MM.1S (cell line): Measurements from ENCODE around the gene LGALS7.

Experiments used
- EZH2 ChIP-seq: fragments of 300-600 bp; sonication (generic); optimal IDR thresholded peaks from 2 replicates; pipeline ENCODE3; 2017; ENCODE audit warnings: low read depth, mild to moderate bottlenecking, antibody characterized with exemption, low read length, mixed read lengths
- EZH2phosphoT487 ChIP-seq: fragments of 300-600 bp; sonication (generic); IDR thresholded peaks from 2 replicates; pipeline ENCODE4 v1.6.1; 2018; ENCODE audit warnings: antibody characterized with exemption, low read length
- TF ChIP-seq, protein P1 (sequence below): fragments of 300-600 bp; sonication (generic); IDR thresholded peaks from 2 replicates; pipeline ENCODE4 v1.5.1; 2016; ENCODE audit warnings: antibody characterized with exemption, low read length, mixed read lengths

GRCh38 chr19:38813323-38813722 is 40.0 kb upstream of the LGALS7 start:
- no peak for TF ChIP-seq EZH2
- TF ChIP-seq EZH2phosphoT487, result no peak
- TF ChIP-seq, protein P1, sequence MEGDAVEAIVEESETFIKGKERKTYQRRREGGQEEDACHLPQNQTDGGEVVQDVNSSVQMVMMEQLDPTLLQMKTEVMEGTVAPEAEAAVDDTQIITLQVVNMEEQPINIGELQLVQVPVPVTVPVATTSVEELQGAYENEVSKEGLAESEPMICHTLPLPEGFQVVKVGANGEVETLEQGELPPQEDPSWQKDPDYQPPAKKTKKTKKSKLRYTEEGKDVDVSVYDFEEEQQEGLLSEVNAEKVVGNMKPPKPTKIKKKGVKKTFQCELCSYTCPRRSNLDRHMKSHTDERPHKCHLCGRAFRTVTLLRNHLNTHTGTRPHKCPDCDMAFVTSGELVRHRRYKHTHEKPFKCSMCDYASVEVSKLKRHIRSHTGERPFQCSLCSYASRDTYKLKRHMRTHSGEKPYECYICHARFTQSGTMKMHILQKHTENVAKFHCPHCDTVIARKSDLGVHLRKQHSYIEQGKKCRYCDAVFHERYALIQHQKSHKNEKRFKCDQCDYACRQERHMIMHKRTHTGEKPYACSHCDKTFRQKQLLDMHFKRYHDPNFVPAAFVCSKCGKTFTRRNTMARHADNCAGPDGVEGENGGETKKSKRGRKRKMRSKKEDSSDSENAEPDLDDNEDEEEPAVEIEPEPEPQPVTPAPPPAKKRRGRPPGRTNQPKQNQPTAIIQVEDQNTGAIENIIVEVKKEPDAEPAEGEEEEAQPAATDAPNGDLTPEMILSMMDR, result no peak
